HepG2 (cell line): ENCODE results near the gene FGF7. TPM values are rescaled to one million over a fixed set of nuclear protein-coding genes. Genes with fewer than 3 reads are reported as not detected.

Experiments
- ATAC-seq: fragments of 200-7000 bp; cut with Tn5 transposase; 3 replicates; pipeline ENCODE4 v1.9.1; 2020; ENCODE audit warnings: mild to moderate bottlenecking, moderate library complexity
- BruUV-seq: library from RNA; stranded (reverse); fragments of 400-500 nt; replicated peaks from 2 replicates; lab custom pipeline; 2021; lab: Mats Ljungman, UMichigan
- CTCF ChIA-PET: fragments of 300-600 bp; formaldehyde crosslinking; extraction: SDS; loops from one replicate; lab custom pipeline; 2021; ENCODE audit warnings: low total read pairs, inconsistent platforms, low intra/inter-chr PET ratio; lab: Yijun Ruan, JAX
- POLR2A ChIA-PET: fragments of 350-600 bp; sonication (Branson Sonifier 250); formaldehyde crosslinking; loops from one replicate; lab custom pipeline; 2020; ENCODE audit warnings: antibody characterized with exemption, inconsistent platforms; lab: Yijun Ruan, JAX
- DNase-seq: peaks from one replicate; pipeline ENCODE4 v3.0.0-alpha.2; 2015; ENCODE audit warnings: low spot score
- FAIRE-seq: peaks from 3 replicates; lab custom pipeline; 2011; peaks lifted over from hg19 to GRCh38; lab: Jason Lieb, UNC
- H2AFZ ChIP-seq: one replicate; pipeline ENCODE4 v1.6.1; 2011; ENCODE audit warnings: low read length, inconsistent platforms
- H3K27ac ChIP-seq: fragments of 300-600 bp; 3 replicates; pipeline ENCODE4 v1.8.0; 2011; ENCODE audit warnings: mixed run types, mild to moderate bottlenecking, mixed read lengths, low read length, inconsistent platforms; ENCODE audit not compliant: insufficient read depth; ENCODE audit errors: extremely low read length
- H3K27me3 ChIP-seq, 2 experiments: fragments of 200-600 bp in 1 of 2; 2 replicates in 1 of 2; 3 replicates in 1 of 2; pipeline versions ENCODE4 v1.6.0 to v1.8.0; 2011; ENCODE audit warnings: low read length in 2 of 2, mild to moderate bottlenecking in 2 of 2, moderate library complexity in 2 of 2, inconsistent platforms in 1 of 2; ENCODE audit not compliant: insufficient read depth in 2 of 2, control insufficient read depth in 1 of 2
- H3K36me3 ChIP-seq, 2 experiments: fragments of 200-600 bp in 1 of 2; replicated peaks in 1 of 2; 2 replicates in 1 of 2; 3 replicates in 1 of 2; pipeline versions ENCODE4 v1.5.1 to v1.8.0; 2011; ENCODE audit warnings: low read length in 2 of 2, inconsistent platforms in 1 of 2; ENCODE audit not compliant: insufficient read depth in 2 of 2, control insufficient read depth in 1 of 2
- H3K4me1 ChIP-seq: 2 replicates; pipeline ENCODE4 v1.5.1; 2012; ENCODE audit warnings: low read length, inconsistent platforms; ENCODE audit not compliant: insufficient read depth
- H3K4me2 ChIP-seq: 2 replicates; pipeline ENCODE4 v1.6.0; 2011; ENCODE audit warnings: low read depth, low read length, inconsistent platforms
- H3K4me3 ChIP-seq, 3 experiments: fragments of 200-600 bp in 1 of 3; sonication (generic), shearing (Covaris generic) in 1 of 3; replicated peaks in 1 of 3; 2 replicates each; pipeline ENCODE4 v1.5.1; 2011 to 2016; ENCODE audit warnings: low read length in 3 of 3, inconsistent platforms in 2 of 3, low read depth in 2 of 3, mild to moderate bottlenecking in 2 of 3, control low read depth in 1 of 3, mixed read lengths in 1 of 3; ENCODE audit not compliant: insufficient read depth in 1 of 3
- H3K79me2 ChIP-seq: one replicate; pipeline ENCODE4 v1.6.1; 2011; ENCODE audit warnings: low read length, inconsistent platforms; ENCODE audit not compliant: insufficient read depth
- H3K9ac ChIP-seq: 2 replicates; pipeline ENCODE4 v1.6.0; 2011; ENCODE audit warnings: mild to moderate bottlenecking, low read depth, low read length, inconsistent platforms; ENCODE audit not compliant: insufficient read depth
- H3K9me3 ChIP-seq: 2 replicates; pipeline ENCODE4 v1.5.1; 2012; ENCODE audit warnings: mild to moderate bottlenecking, low read length
- H4K20me1 ChIP-seq: 2 replicates; pipeline ENCODE4 v1.6.0; 2011; ENCODE audit warnings: inconsistent platforms, mild to moderate bottlenecking, low read length, moderate library complexity; ENCODE audit not compliant: insufficient read depth
- CCDC6 ChIP-seq: sonication (generic); formaldehyde crosslinking; IDR thresholded peaks from 2 replicates; pipeline ENCODE4 v1.8.1; 2022; ENCODE audit warnings: mild to moderate bottlenecking, missing genetic modification reagents, moderate library complexity
- MAFG ChIP-seq: sonication (generic); formaldehyde crosslinking; IDR thresholded peaks from 2 replicates; pipeline ENCODE4 v1.5.1; 2020; ENCODE audit warnings: mild to moderate bottlenecking, missing genetic modification reagents
- MEIS1 ChIP-seq: sonication (generic); formaldehyde crosslinking; IDR thresholded peaks from 2 replicates; pipeline ENCODE4 v1.9.0; 2021; ENCODE audit warnings: mild to moderate bottlenecking, missing genetic modification reagents, moderate library complexity, borderline replicate concordance
- ONECUT2 ChIP-seq: sonication (generic); formaldehyde crosslinking; IDR thresholded peaks from 2 replicates; pipeline ENCODE4 v1.4.0; 2020; ENCODE audit warnings: missing genetic modification reagents
- ZNF331 ChIP-seq: sonication (generic); formaldehyde crosslinking; IDR thresholded peaks from 2 replicates; pipeline ENCODE4 v1.4.0; 2020; ENCODE audit warnings: missing genetic modification reagents
- WGBS: methylation state at CpG from one replicate; pipeline ENCODE4 v1.1.6; 2017; ENCODE audit warnings: low lambda C conversion rate; 5-methylcytosine and 5-hydroxymethylcytosine counted together
- in situ Hi-C: cut with HindIII; loops from 2 replicates; pipeline ENCODE4 v1.10.0; 2017; ENCODE audit warnings: low pct_unique_long_range_greater_than_20kb; ENCODE audit not compliant: extremely low pct_ligation_motif_present
- intact Hi-C: fragments of 100-400 bp; cut with micrococcal nuclease; formaldehyde crosslinking; loops from one replicate; pipeline ENCODE4 v1.10.0; 2022; ENCODE audit not compliant: unreplicated experiment
- polyA plus RNA-seq, 8 experiments: library from polyadenylated mRNA; depleted of rRNA in 3 of 8; stranded (reverse) in 7 of 8; unstranded in 1 of 8; fragments of >200 nt; fragmentation: Illumina TruSeq in 4 of 8; extraction: Trizol in 4 of 8; gene quantifications; 2 replicates each; pipeline versions ENCODE4 v1.2.1 to v1.2.3, GENCODE V29; 2011 to 2016; ENCODE audit warnings: low read depth in 4 of 8, missing spikeins in 1 of 8, mixed read lengths in 1 of 8; ENCODE audit not compliant: insufficient read depth in 1 of 8
- total RNA-seq, 5 experiments: library from RNA; depleted of rRNA; stranded (reverse); fragments of >200 nt; fragmentation: Illumina TruSeq; extraction: Trizol; gene quantifications; 2 replicates each; pipeline ENCODE4 v1.2.3, GENCODE V29; 2016; ENCODE audit warnings: low read depth in 1 of 5
- TF ChIP-seq, protein P1 (sequence below): IDR thresholded peaks from 2 replicates; pipeline ENCODE4 v1.6.1; 2016; ENCODE audit warnings: missing biosample characterization, missing genetic modification reagents, low read depth
- TF ChIP-seq, protein P2 (sequence below): sonication (generic); formaldehyde crosslinking; IDR thresholded peaks from 2 replicates; pipeline ENCODE4 v1.5.0; 2020; ENCODE audit warnings: missing genetic modification reagents, mild to moderate bottlenecking, borderline replicate concordance
- TF ChIP-seq, protein P3 (sequence below): sonication (generic); formaldehyde crosslinking; IDR thresholded peaks from 2 replicates; pipeline ENCODE4 v1.4.0; 2020; ENCODE audit warnings: low read depth, mild to moderate bottlenecking, missing genetic modification reagents
- TF ChIP-seq, protein P4 (sequence below): sonication (generic); formaldehyde crosslinking; IDR thresholded peaks from 2 replicates; pipeline ENCODE4 v1.5.1; 2020; ENCODE audit warnings: missing genetic modification reagents, mild to moderate bottlenecking, borderline replicate concordance
- TF ChIP-seq, protein P5 (sequence below): IDR thresholded peaks from 2 replicates; pipeline ENCODE4 v1.6.1; 2016

Gene FGF7
- total and polyA plus RNA-seq, 2 of the 13 experiments (the other 11 are each of a cell fraction or from before 2014, with no cell fraction given) = not detected

DNA sequence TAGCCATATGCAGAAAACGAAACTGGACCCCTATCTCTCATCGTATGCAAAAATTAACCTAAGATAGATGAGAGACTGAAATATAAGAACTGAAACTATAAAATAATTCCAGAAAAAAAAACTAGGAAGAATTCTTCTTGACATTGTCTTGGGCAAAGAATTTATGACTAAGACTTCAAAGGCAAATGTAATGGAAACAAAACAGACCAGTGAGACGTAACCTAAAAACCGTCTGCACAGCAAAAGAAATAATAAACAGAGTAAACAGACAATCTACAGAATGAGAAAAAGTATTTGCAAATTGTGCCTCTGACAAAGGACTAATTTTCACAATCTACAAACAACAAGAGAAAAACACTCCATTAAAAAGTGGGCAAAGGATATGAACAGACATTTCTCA is 105.2 kb downstream of the FGF7 start:
- Histone ChIP-seq H3K79me2 (no peaks in the 10 kb centered on the region), H4K20me1 (no peaks in the 10 kb centered on the region), H3K4me3 (no peak overlapping the region), H3K4me1 (no peaks in the 10 kb centered on the region), H3K27me3 (no peaks in the 10 kb centered on the region), H3K4me2 (no peak overlapping the region), H3K9ac (no peak overlapping the region), H3K36me3 (no peaks in the 10 kb centered on the region), H3K9me3 (no peaks in the 10 kb centered on the region), H2AFZ (no peak overlapping the region), H3K27ac (no peak overlapping the region)
- TF ChIP-seq ONECUT2 (CRISPR knock-in tag) = no peak
- POLR2A ChIA-PET = no interaction called here
- FAIRE-seq = no peak
- intact Hi-C loops = no loop called here
- no TSS peak for BruUV-seq
- in situ Hi-C loops = no loop called here
- CTCF ChIA-PET = no interaction called here
- WGBS = 17% methylated on average over 4 of the region's 4 CpGs
- ATAC-seq = no peak
- no peak for DNase-seq

DNA sequence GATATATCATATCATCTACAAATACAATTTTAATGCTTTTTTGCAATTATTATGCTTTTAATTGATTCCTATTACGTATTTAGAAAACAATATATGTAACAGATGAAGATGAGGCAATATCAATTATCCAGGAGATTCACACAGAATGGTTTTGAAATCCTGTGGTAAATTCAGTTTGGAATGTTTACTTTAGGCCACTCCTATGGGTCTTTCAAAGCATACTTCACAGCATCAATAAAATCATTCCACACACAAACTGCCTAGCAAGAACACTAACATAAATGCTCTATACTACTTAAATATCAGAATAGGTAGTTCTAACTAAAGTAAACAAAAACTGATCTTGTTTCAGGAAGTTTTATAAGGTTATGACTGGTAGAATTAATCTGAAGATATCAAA is 107.0 kb downstream of the FGF7 start:
- Histone ChIP-seq H3K9ac (no peak overlapping the region), H3K27ac (no peak overlapping the region), H3K4me1 (no peaks in the 10 kb centered on the region), H3K4me2 (no peak overlapping the region), H3K27me3 (no peaks in the 10 kb centered on the region), H3K4me3 (no peak overlapping the region), H4K20me1 (no peaks in the 10 kb centered on the region), H3K36me3 (no peaks in the 10 kb centered on the region), H3K79me2 (no peaks in the 10 kb centered on the region), H3K9me3 (0 out of 2 replicates have a peak, but pooled peaks cover 5% of the 10 kb centered on the region), H2AFZ (no peak overlapping the region)
- FAIRE-seq = no peak
- intact Hi-C loops = loop anchor here (5.0 kb wide), 1 partner anchor 1808 kb away; no protein-coding TSS in a partner anchor
- in situ Hi-C loops = no loop called here
- TF ChIP-seq CCDC6 (CRISPR knock-in tag) (no peak), ZNF331 (CRISPR knock-in tag) (no peak), MEIS1 (CRISPR knock-in tag) (no peak), MAFG (CRISPR knock-in tag) (no peak)
- TF ChIP-seq, protein P1, sequence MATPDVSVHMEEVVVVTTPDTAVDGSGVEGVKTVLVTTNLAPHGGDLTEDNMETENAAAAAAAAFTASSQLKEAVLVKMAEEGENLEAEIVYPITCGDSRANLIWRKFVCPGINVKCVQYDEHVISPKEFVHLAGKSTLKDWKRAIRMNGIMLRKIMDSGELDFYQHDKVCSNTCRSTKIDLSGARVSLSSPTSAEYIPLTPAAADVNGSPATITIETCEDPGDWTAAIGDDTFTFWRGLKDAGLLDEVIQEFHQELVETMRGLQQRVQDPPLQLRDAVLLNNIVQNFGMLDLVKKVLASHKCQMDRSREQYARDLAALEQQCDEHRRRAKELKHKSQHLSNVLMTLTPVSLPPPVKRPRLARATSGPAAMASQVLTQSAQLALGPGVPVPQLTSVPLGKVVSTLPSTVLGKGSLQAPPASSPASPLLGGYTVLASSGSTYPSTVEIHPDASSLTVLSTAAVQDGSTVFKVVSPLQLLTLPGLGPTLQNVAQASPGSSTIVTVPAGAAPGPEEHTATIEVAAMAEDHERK (CRISPR knock-in tag) = no peak
- TF ChIP-seq, protein P2, sequence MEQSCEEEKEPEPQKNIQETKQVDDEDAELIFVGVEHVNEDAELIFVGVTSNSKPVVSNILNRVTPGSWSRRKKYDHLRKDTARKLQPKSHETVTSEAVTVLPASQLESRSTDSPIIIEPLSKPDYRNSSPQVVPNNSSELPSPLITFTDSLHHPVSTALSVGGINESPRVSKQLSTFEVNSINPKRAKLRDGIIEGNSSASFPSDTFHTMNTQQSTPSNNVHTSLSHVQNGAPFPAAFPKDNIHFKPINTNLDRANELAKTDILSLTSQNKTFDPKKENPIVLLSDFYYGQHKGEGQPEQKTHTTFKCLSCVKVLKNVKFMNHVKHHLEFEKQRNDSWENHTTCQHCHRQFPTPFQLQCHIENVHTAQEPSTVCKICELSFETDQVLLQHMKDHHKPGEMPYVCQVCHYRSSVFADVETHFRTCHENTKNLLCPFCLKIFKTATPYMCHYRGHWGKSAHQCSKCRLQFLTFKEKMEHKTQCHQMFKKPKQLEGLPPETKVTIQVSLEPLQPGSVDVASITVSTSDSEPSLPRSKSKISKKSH = no peak
- TF ChIP-seq, protein P3, sequence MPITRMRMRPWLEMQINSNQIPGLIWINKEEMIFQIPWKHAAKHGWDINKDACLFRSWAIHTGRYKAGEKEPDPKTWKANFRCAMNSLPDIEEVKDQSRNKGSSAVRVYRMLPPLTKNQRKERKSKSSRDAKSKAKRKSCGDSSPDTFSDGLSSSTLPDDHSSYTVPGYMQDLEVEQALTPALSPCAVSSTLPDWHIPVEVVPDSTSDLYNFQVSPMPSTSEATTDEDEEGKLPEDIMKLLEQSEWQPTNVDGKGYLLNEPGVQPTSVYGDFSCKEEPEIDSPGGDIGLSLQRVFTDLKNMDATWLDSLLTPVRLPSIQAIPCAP (CRISPR knock-in tag) = no peak
- TF ChIP-seq, protein P4, sequence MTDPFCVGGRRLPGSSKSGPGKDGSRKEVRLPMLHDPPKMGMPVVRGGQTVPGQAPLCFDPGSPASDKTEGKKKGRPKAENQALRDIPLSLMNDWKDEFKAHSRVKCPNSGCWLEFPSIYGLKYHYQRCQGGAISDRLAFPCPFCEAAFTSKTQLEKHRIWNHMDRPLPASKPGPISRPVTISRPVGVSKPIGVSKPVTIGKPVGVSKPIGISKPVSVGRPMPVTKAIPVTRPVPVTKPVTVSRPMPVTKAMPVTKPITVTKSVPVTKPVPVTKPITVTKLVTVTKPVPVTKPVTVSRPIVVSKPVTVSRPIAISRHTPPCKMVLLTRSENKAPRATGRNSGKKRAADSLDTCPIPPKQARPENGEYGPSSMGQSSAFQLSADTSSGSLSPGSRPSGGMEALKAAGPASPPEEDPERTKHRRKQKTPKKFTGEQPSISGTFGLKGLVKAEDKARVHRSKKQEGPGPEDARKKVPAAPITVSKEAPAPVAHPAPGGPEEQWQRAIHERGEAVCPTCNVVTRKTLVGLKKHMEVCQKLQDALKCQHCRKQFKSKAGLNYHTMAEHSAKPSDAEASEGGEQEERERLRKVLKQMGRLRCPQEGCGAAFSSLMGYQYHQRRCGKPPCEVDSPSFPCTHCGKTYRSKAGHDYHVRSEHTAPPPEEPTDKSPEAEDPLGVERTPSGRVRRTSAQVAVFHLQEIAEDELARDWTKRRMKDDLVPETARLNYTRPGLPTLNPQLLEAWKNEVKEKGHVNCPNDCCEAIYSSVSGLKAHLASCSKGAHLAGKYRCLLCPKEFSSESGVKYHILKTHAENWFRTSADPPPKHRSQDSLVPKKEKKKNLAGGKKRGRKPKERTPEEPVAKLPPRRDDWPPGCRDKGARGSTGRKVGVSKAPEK = no peak
- TF ChIP-seq, protein P5, sequence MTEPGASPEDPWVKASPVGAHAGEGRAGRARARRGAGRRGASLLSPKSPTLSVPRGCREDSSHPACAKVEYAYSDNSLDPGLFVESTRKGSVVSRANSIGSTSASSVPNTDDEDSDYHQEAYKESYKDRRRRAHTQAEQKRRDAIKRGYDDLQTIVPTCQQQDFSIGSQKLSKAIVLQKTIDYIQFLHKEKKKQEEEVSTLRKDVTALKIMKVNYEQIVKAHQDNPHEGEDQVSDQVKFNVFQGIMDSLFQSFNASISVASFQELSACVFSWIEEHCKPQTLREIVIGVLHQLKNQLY (CRISPR knock-in tag) = no peak
- no peak for ATAC-seq
- ChIA-PET CTCF (no interaction called here), POLR2A (no interaction called here)
- DNase-seq = peak; percentile 3
- WGBS = 4% methylated on average over 1 of the region's 1 CpG
- BruUV-seq = no TSS peak
